OCI-LY7 (cell line): ENCODE data around the gene HAVCR1.

Experiments
- EZH2phosphoT487 ChIP-seq: fragments of 200-600 bp; sonication (generic); IDR thresholded peaks from 2 replicates; pipeline ENCODE4 v1.6.1; 2018; ENCODE audit warnings: low read depth, borderline replicate concordance, mild to moderate bottlenecking, mixed run types, antibody characterized with exemption, low read length, moderate library complexity, mixed read lengths
- TF ChIP-seq, protein P1 (sequence below): fragments of 200-600 bp; sonication (generic); conservative IDR thresholded peaks from 2 replicates; pipeline ENCODE4 v1.5.1; 2014; ENCODE audit warnings: mild to moderate bottlenecking, antibody characterized with exemption, low read length, moderate library complexity, mixed read lengths

DNA sequence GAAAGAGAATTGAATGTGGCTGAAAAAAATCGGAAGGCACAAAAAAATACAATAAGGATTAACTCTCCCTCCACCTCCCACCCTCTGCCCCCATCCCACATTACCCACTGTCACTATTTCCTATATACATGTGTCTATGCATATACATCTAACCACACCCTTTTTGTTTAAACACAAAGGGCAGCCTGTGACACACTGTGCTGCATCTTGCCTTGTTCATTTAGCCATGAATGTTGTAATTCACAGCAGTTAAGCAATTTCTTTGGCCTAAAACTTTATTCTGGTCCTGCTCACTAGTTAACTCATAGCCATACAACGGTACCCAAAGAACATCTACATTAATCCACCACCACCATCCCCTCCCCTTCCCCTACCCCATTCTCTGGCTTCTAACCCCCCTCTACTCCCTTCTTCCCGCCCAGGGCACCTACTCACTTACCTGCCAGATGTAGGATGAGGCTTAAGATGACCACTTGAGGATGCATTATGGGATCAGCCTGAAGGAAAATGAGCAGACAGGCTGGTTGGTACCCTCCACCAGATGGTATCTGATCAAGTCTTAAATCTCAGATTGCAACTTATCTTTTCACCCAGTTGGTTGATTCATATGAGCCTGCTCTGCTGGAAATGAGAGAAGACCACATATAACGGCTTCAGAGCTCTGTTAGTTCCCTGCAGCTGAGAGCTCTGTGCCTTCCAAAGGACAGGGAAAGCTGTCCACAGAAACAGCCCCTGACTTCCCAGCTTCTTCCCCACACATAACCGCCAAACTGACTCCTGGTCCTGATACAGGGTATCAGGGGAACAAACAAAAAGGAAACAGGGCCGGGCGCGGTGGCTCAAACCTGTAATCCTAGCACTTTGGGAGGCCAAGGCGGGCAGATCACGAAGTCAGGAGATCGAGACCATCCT is 1.2 kb downstream of the HAVCR1 start:
- TF ChIP-seq, protein P1, sequence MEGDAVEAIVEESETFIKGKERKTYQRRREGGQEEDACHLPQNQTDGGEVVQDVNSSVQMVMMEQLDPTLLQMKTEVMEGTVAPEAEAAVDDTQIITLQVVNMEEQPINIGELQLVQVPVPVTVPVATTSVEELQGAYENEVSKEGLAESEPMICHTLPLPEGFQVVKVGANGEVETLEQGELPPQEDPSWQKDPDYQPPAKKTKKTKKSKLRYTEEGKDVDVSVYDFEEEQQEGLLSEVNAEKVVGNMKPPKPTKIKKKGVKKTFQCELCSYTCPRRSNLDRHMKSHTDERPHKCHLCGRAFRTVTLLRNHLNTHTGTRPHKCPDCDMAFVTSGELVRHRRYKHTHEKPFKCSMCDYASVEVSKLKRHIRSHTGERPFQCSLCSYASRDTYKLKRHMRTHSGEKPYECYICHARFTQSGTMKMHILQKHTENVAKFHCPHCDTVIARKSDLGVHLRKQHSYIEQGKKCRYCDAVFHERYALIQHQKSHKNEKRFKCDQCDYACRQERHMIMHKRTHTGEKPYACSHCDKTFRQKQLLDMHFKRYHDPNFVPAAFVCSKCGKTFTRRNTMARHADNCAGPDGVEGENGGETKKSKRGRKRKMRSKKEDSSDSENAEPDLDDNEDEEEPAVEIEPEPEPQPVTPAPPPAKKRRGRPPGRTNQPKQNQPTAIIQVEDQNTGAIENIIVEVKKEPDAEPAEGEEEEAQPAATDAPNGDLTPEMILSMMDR, result no peak
- TF ChIP-seq EZH2phosphoT487, result no peak
